Measurements from ENCODE around the gene AFG3L2. TPM values are rescaled to one million over a fixed set of nuclear protein-coding genes. Genes with fewer than 3 reads are reported as not detected.

Gene AFG3L2
- total and polyA plus RNA-seq, 9 of the 15 experiments (the other 6 are each of a cell fraction or from before 2014, with no cell fraction given): 24.1 to 109 (median 84.0) TPM

GRCh38 chr18:12283256-12283655, 93.8 kb downstream of the AFG3L2 start (continued):
- TF ChIP-seq YY1 (IDR thresholded peaks at IDR 0.05; ENCODE audit: borderline replicate concordance in 1 of 3, control insufficient read depth in 1 of 3, extremely low read depth in 1 of 3, insufficient read depth in 3 of 3, insufficient read length in 1 of 3, insufficient replicate concordance in 2 of 3, low read depth in 1 of 3, low read length in 2 of 3) (no peak), SMC3 (conservative IDR thresholded peaks at IDR 0.05; ENCODE audit: insufficient read depth, low read depth, low read length) (peak; percentile 53), FOXP4 (CRISPR knock-in tag; IDR thresholded peaks at IDR 0.05; ENCODE audit: borderline replicate concordance) (no peak), MEF2D (tag; conservative IDR thresholded peaks at IDR 0.05; ENCODE audit: low read depth) (no peak), RREB1 (CRISPR knock-in tag; IDR thresholded peaks at IDR 0.05) (no peak), SRF (CRISPR knock-in tag; IDR thresholded peaks at IDR 0.05) (peak in 1 of 2 experiments; percentile 94; a peak in 1 of 4 replicates), ZNF57 (CRISPR knock-in tag; IDR thresholded peaks at IDR 0.05) (no peak), RCOR1 (IDR thresholded peaks at IDR 0.05; ENCODE audit: borderline replicate concordance in 1 of 2, low read depth in 2 of 2, low read length in 2 of 2) (0 out of 4 replicates have a peak, but pooled peaks of 1 of the 2 experiments have one; percentile 9), IRF9 (tag; IDR thresholded peaks at IDR 0.05) (no peak), ZFX (CRISPR knock-in tag; IDR thresholded peaks at IDR 0.05) (no peak), TFAP4 (CRISPR knock-in tag; IDR thresholded peaks at IDR 0.05; ENCODE audit: borderline replicate concordance) (peak; percentile 33; the same call in 1 of the 2 replicates), PTRF (tag; IDR thresholded peaks at IDR 0.05) (no peak), GTF2B (IDR thresholded peaks at IDR 0.05; ENCODE audit: extremely low read depth, insufficient read length) (no peak)
